Lung microvascular endothelial cell (primary cell): ENCODE data around the gene GPX5. TPM values are rescaled to one million over a fixed set of nuclear protein-coding genes. Genes with fewer than 3 reads are reported as not detected.
"Not testable (repeated sequence)": the region's sequence is repeated elsewhere in the genome, so short reads cannot be mapped to it uniquely, and the experiment has no call there.

ENCODE experiments used
- DNase-seq, 2 donors: peaks; one replicate each; pipeline versions ENCODE4 v3.0.0 to v3.0.0-alpha.2; 2010; ENCODE audit warnings: low read depth in 2 of 2
- total RNA-seq: library from RNA; depleted of rRNA; stranded (reverse); fragments of >200 nt; gene quantifications from 2 replicates; pipeline ENCODE4 v1.2.1, GENCODE V29; 2014

GPX5 gene, protein sequence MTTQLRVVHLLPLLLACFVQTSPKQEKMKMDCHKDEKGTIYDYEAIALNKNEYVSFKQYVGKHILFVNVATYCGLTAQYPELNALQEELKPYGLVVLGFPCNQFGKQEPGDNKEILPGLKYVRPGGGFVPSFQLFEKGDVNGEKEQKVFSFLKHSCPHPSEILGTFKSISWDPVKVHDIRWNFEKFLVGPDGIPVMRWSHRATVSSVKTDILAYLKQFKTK
- total RNA-seq = not detected in 2 replicates

DNA sequence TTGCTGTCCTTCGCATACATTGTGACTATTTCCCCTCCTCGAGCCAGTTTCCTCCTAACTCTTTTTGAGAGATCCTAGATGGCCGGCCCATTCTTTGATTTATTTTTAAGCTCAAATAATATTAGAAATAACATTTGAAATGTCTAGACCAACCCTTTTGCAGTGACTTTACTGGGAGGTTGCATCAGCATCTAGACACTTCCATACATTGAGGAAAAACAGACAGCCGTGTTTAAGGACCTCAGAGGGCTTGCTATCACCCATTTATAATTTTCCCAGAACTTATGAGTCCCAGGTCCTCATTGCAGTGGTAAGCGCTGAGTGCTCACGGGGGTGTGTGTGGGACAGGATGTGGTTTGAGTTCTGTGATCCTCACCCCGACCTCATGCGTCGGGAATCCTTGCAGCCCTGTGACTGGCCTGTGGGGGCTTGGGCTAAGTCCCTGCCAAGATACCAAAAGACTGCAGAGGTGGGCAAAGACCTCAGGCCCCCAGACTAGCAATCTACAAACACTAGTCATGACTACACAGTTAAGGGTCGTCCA is at the start of gene GPX5:
GPX5 (plus strand) TSS at position 386 of the 544 bp plus-strand sequence; CDS start at position 519, 133 bp downstream.
- no peak for DNase-seq

DNA sequence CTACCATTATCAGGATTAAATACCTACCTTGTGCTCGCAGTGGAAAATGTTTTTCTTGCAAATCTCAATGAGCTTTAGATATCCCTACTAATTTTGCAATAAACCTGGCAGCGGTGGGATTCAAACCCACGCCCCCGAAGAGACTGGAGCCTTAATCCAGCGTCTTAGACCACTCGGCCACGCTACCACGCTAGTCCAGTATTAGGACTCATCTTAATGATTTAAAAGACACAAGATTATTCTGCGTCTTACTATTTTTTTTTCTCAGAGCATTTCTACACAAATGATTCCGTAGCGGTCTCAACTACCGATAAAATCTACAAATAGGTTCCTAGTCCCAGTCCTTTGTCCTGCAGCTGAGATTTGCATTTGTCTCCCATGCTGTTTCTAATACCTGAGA is 47.2 kb upstream of the GPX5 start:
- DNase-seq = no peak

DNA sequence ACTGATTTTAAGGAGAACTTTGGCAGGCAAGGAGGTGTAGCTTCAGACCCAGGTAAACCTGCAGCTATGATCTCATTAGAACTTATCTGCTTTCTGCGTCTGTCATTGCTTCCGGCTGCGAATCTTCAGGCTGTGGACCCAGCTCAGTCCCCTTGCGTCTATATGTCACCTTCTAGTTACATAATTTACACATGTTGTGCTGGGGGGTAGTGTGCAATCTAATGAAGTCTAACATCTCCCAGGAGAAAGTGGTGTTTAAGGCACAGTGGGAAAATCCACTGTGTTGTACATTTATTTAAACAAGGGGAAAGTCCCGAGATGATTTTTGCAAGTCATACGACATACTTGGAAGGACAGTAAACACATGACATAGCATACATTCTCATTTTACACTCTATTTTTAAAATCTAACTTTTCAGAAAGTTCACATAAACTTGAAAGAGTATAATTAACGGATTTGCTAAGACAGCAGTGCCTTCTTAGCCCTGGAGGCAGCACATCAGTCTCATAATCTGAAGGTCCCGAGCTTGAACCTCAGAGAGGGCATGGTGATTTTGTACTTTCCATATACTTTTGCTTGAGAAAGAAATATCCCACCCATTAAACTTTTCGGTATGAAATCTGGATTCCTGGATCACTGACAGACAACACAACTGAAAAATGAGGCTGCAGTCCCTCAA is 45.3 kb upstream of the GPX5 start:
- DNase-seq = no peak

DNA sequence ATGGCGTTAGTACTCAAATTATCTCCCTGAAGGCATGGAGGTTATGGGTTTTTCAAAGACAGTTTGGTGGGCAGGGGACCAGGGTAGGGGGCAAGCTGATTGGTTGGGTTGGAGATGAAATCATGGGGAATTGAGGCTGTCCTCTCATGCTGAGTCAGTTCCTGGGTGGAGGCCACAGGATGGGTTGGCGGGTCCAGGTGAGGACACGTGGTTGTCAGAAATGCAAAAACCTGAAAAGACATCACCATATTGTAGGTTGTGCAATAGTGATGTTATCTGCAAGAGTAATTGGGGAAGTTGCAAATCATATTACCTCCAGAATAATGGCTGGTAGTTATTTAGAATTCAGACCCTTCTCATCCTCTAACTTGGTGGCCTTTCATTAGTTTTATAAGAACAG is 40.2 kb upstream of the GPX5 start:
- no peak for DNase-seq

DNA sequence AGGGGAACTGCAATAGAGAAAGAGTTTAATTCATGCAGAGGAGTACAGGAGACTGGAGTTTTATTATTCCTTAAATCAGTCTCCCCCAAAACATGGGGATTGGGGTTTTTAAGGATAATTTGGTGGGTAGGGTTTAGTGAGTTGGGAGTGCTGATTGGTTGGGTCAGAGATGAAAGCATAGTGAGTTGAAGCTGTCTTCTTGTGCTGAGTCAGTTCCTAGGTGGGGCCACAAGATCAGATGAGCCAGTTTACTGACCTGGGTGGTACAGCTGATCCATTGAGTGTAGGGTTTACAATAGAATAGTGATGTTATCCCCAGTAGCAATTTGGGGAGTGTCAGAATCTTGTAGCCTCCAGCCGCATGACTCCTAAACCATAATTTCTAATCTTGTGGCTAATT is 39.1 kb upstream of the GPX5 start:
- no peak for DNase-seq

DNA sequence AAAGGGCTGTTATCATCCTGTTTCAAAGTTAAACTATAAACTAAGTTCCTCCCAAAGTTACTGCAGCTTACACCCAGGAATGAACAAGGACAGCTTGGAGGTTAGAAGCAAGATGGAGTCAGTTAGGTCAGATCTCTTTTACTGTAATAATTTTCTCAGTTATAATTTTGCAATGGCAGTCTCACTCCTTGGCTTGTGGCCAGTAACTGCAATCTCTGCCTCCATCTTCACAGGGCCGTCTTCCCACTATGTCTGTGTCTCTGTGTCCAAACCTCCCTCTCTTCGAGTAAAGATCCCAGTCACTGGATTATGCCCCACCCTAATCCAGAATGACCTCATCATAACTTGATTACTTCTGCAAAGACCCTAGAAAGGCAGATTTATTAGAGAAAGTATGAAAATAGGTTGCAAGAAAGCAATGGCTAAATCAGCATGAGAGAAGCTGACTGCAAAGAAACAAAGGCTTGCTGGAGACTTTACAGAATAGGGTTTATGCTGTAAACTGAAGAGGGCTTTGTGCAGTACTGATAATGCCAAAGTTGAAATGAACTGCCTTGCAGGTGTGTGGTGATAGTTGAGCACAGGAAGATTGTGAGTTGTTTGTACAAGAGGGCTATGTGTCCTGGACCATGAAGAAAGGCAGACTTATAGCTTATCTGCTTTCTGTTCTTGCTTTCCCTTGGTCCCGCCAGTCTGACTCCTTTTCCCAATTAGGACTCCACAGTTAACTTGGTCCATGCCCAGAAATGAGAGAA is 38.5 kb upstream of the GPX5 start:
- no peak for DNase-seq

DNA sequence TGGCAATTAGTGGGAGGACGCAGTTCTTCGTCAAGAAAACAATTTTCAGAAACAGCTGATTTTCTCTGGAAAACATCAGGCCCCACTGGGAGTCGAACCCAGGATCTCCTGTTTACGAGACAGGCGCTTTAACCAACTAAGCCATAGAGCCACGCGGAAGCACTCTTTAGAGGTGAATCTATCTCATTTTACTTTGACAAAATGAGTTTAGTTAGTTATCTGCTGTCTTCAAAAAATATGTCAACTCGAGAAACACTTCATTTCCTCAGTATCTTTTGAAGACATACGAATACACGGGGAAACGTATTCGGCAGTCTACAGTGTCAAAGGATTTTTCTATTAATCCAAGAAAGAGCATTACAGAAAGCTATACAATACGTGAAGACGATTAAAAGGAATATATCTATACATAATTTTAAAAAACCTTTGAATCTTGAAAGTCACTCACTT is 36.7 kb upstream of the GPX5 start:
- peak; percentile 62 to 66 for DNase-seq

DNA sequence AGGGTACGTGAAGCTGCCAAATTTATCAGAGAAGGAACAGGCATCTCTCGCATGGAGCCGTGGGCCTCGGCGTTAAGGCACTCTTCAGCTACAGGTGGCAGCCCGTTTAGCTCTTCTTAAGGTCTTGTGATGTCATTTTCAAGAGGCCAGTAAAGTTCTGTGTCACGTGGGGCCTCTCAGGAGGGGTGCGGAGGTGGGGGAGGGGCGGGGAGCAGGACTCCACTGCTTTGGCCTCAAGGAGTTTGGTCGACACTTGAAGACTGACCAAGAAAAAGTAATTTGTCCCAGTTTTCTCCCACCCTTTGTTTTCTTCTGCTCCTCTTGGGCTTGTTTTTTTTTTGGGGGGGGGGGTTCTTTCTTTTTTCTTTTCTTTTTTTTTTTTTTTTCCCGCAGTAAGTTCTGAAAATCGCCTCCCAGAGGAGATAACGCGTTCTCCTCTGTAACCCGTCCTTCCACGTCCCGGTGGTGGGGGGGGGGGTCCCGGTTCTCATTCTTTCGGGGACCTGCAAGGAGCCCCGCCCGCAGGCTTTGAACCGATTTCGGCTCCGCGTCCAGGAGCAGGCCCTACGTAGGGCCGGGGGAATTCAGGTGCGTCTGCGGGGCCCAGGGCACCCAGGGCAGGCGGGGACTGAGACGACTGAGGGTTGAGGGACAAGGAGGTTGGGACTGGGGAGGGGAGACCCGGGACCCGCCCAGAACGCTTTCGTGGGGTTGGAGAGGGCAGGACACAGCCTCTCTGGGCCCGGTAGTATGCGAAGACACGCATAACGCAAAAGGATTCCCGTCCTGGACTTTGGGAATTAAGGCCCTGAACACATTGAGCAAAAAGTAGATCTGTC is 36.1 kb upstream of the GPX5 start:
- DNase-seq = peak; percentile 14 to 52

DNA sequence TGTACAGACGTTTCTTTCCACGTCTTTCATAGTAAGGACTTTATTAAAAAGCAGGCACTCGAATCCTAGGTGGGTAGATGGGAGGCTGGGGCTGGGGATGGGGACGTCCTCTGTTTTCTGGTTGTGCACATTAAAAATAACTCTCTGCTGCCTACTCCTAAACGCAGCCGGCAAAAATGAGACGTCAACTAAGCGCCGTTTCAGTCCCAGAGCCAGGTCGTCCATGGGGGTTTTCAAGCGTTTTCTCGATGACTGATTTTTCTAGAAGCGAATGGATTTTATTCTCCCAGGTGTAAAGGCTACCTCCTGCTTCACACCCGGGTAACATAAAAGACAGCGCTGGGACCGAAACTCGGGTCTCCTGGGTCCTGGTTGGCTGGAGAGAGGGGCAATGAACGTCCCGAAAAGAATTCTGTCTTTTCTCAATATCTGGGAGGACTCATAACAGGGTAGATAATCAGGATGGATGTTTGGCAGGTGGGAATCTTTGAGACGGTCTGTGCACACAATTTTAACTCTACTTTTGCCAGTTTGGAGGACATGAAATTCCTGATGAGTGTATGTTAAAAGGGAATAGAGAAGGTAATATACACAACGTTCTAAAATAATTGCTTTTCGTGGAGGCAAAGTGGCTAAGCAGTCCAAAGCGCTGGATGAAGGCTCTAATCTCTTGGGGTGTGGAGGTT is 35.3 kb upstream of the GPX5 start:
- DNase-seq = peak; percentile 9 to 34

DNA sequence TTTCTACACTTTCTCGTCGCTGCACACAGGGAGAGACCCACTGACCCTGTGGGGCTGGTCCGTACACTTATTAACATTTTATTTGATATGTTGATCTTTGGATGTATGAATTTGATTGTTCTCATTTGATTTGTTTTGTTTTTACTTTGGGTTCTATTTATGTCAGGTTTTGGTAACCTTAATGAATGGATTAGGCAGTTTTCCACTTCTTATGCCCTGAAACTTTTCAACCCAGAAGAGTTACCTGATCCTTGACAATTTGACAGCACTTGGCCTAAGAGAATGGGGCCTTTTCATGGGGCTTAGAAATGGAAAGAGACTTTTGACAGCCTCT is 33.7 kb upstream of the GPX5 start:
- no peak for DNase-seq

DNA sequence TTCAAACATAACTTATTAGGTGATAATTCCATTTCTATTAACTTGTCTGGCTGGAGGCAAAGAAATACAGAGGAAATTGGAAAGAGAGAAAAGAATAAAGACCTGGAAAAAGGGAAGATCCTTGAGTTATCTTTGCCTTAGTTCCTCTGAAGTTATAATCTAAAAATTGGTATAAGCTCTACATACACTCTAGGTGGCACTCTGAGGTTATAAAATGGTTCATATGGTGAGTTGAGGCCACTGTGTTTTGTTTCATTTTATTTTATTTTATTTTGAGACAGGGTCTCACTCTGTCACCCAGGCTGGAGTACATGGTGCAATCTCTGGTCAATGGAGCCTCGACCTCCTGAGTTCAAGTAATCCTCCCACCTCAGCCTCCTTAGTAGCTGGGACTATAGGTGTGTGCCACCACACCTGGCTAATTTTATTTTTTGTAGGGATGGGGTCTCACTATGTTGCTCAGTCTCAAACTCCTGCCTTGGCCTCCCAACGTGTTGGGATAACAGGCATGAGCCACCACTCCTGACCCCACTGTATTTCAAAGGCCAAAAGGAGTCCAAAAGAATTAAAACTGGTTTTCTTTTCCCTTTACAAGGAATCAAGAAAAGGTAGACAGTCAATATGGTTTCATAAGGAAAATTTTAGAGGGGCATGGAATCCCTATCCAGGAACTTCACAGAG is 29.4 kb upstream of the GPX5 start:
- peak in 1 of 2 donors; percentile 5 for DNase-seq

DNA sequence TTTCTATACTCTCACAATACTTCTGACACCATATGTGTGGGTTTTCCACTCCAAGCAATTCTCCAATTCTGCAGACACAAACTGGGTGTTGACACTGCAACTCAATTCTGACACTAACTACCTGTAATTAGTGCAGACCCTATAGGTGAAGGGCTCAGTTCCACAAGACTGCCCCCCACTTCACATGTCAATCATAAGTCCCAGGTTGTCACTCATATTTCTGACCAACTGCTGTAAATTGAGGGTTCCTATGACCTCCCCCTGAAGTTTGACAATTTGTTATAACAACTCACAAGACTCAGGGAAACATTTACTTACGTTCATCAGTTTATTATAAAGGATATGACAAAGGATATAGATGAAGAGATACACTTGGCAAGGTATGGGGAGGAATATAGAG is 28.4 kb upstream of the GPX5 start:
- no peak for DNase-seq

DNA sequence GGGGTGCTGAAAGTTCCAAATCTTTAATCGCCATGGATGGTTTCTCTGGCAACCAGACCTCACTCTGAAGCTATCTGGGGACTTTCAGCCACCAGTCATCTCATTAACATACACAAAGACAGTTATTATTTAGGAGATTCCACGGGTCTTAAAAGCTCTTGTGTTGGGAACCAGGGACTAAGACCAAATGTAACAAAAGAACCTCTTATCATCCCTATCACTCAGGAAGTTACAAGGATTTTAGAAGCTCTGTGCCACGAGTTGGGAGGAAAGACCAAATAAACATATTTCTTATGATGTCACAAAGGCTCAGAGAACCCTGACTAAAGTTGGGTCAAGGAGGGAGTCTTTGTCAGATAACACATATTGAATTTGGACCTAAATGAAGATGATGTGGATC is 27.8 kb upstream of the GPX5 start:
- DNase-seq = no peak

DNA sequence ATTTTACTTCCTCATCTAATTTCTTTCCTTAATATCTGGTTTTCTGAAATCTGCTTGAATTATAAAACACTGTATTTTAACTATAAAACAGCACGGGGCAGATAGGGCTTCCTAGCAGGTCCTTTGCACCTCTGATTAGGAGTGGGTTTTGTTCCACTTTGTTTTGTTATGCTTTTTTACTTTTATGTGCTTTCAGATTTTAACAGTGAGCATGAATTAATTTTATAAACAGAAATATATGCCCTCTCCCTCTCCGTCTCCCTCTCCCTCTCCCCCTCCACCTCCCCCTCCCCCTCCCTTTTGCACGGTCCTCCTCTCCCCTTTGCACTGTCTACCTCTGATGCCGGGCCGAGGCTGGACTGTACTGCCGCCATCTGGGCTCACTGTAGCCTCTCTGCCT is 24.4 kb upstream of the GPX5 start:
- no peak for DNase-seq

DNA sequence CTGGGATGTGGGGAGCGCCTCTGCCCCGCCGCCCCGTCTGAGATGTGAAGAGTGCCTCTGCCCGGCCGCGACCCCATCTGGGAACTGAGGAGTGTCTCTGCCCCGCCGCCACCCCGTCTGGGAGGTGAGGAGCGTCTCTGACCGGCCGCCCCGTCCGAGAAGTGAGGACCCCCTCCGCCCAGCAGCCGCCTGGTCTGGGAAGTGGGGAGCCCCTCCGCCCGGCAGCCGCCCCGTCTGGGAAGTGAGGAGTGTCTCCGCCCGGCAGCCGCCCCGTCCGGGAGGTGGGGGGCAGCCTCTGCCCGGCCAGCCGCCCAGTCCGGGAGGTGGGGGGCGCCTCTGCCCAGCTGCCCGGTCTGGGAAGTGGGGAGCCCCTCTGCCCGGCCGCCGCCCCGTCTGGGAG is 23.5 kb upstream of the GPX5 start:
- not testable (repeated sequence) for DNase-seq

DNA sequence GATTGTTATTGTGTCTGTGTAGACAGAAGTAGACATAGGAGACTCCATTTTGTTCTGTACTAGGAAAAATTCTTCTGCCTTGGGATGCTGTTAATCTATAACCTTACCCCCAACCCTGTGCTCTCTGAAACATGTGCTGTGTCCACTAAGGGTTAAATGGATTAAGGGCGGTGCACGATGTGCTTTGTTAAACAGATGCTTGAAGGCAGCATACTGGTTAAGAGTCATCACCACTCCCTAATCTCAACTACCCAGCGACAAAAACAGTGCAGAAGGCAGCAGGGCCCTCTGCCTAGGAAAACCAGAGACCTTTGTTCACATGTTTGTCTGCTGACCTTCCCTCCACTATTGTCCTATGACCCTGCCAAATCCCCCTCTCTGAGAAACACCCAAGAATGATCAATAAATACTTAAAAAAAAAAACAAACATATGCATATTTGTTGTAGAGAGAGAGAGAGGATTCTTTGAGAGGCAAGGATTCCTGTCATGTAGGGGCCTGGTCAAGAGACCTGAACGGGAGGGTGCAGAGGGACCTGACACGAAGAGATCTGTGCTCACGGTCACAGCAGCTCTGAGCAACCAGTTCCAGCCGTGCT is 22.9 kb upstream of the GPX5 start:
- DNase-seq = not testable (repeated sequence)

DNA sequence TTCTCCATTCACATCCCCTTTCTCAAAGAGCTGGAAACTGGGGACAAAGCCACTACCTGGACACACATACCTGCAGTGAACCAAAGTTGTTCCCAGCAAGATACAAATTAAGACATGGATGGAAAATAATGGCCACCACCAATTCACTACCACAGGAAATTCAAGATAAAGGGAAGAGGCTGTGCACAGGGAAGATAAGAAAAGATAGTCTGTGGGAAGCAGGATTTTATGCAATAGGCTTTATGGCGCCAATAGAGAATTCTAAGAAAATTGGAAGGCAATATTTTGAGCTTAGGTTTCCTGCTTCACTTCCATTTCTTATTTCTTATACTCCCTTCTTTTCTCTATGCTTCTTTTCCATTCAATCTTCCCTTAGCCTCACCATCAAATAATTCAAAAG is 19.9 kb upstream of the GPX5 start:
- no peak for DNase-seq

DNA sequence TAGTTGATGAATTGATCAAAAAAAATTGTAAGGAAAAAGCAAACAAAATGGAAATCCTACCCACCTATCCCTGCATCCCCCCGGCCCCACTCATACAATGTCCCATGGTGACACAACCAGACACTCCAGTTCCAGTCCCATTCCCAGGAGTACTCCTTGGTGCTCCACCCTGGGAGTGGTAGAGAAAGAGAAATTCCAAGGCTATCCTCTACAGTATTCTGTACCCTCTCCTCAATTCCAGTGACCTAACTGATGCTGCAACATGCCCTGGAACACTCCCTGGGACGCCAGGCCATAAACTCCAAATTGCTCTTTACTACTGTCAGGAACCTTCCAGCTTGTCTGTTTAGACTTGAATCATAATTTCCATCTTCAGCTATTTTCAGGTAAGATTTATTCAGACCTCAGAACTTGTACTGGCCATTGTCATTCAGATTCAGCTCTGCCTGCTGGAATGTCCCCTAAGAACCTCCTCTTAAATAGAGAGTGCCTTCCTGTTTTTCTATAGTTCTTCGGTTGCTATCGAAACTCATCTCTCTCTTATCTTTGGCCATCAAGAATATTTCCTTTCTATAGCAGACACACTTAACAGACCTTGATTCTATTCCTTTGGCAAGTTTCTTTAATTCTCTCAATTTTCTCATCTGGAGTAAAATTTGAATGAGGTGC is 18.7 kb upstream of the GPX5 start:
- no peak for DNase-seq

DNA sequence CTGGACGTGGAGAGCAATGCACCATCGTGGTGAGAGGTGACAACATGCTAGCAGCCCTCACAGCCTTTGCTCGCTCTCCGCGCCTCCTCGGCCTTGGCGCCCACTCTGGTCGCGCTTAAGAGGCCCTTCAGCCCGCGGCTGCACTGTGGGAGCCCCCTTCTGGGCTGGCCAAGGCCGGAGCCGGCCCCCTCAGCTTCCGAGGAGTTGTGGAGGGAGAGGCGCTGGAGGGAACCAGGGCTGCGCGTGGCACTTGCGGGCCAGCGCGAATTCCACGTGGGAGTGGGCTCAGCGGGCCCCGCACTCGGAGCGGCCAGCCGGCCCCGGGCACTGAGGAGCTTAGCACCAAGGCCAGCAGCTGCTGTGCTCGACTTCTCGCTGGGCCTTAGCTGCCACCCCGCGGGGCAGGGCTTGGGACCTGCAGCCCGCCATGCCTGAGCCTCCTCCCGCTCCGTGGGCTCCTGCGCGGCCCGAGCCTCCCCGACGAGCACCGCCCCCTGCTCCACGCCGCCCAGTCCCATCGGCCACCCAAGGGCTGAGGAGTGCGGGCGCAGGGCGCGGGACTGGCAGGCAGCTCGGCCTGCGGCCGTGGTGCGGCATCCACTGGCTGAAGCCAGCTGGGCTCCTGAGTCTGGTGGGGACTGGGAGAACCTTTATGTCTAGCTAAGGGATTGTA is 13.9 kb upstream of the GPX5 start:
- no peak for DNase-seq
